HEK293 (cell line): Measurements from ENCODE around the gene ME2.
A peak's percentile ranks its signal among the peaks of the same experiment; 100 is the strongest.

Source experiments
- BCL11A ChIP-seq: fragments of 450-650 bp; formaldehyde crosslinking; IDR thresholded peaks from 2 replicates; pipeline ENCODE4 v1.5.1; 2016; ENCODE audit warnings: low read depth, missing biosample characterization, missing genetic modification characterization
- KLF16 ChIP-seq: fragments of 450-650 bp; formaldehyde crosslinking; IDR thresholded peaks from 2 replicates; pipeline ENCODE4 v1.5.1; 2017; ENCODE audit warnings: missing biosample characterization, missing genetic modification characterization
- SETDB1 ChIP-seq: IDR thresholded peaks from one replicate; pipeline ENCODE4 v1.6.1; 2017; ENCODE audit warnings: mild to moderate bottlenecking, low read length, moderate library complexity, mixed read lengths; ENCODE audit not compliant: insufficient read length
- ZEB2 ChIP-seq: fragments of 450-650 bp; formaldehyde crosslinking; IDR thresholded peaks from 2 replicates; pipeline ENCODE4 v1.5.1; 2016; ENCODE audit warnings: missing biosample characterization, missing genetic modification characterization
- ZFHX2 ChIP-seq: fragments of 450-650 bp; formaldehyde crosslinking; conservative IDR thresholded peaks from 2 replicates; pipeline ENCODE4 v1.5.1; 2016; ENCODE audit warnings: missing biosample characterization, missing genetic modification characterization
- ZFP37 ChIP-seq: fragments of 450-650 bp; formaldehyde crosslinking; IDR thresholded peaks from 2 replicates; pipeline ENCODE4 v1.5.1; 2016; ENCODE audit warnings: missing biosample characterization, missing genetic modification characterization
- ZNF146 ChIP-seq: fragments of 450-650 bp; formaldehyde crosslinking; IDR thresholded peaks from 2 replicates; pipeline ENCODE4 v1.5.1; 2016; ENCODE audit warnings: missing biosample characterization, missing genetic modification characterization
- ZNF155 ChIP-seq: fragments of 450-650 bp; formaldehyde crosslinking; IDR thresholded peaks from 2 replicates; pipeline ENCODE4 v1.5.1; 2016; ENCODE audit warnings: missing biosample characterization, missing genetic modification characterization
- ZNF175 ChIP-seq: fragments of 450-650 bp; formaldehyde crosslinking; IDR thresholded peaks from 2 replicates; pipeline ENCODE4 v1.5.1; 2016; ENCODE audit warnings: missing biosample characterization, missing genetic modification characterization
- ZNF324 ChIP-seq: fragments of 450-650 bp; formaldehyde crosslinking; IDR thresholded peaks from 2 replicates; pipeline ENCODE4 v1.5.1; 2016; ENCODE audit warnings: missing biosample characterization, missing genetic modification characterization
- ZNF335 ChIP-seq: fragments of 450-650 bp; formaldehyde crosslinking; conservative IDR thresholded peaks from 2 replicates; pipeline ENCODE4 v1.5.1; 2016; ENCODE audit warnings: missing biosample characterization, missing genetic modification characterization
- ZNF354C ChIP-seq: fragments of 450-650 bp; formaldehyde crosslinking; IDR thresholded peaks from 2 replicates; pipeline ENCODE4 v1.5.1; 2016; ENCODE audit warnings: missing biosample characterization, missing genetic modification characterization, low read depth, borderline replicate concordance
- ZNF37A ChIP-seq: fragments of 450-650 bp; IDR thresholded peaks from 2 replicates; pipeline ENCODE4 v1.5.1; 2018; ENCODE audit warnings: missing biosample characterization, missing genetic modification characterization
- ZNF530 ChIP-seq: fragments of 450-650 bp; formaldehyde crosslinking; IDR thresholded peaks from 2 replicates; pipeline ENCODE4 v1.5.1; 2016; ENCODE audit warnings: low read depth, missing biosample characterization, missing genetic modification characterization
- ZNF561 ChIP-seq: fragments of 450-650 bp; IDR thresholded peaks from 2 replicates; pipeline ENCODE4 v1.5.1; 2018; ENCODE audit warnings: missing biosample characterization, missing genetic modification characterization, borderline replicate concordance
- ZNF610 ChIP-seq: fragments of 450-650 bp; formaldehyde crosslinking; IDR thresholded peaks from 2 replicates; pipeline ENCODE4 v1.5.1; 2016; ENCODE audit warnings: missing biosample characterization, missing genetic modification characterization, borderline replicate concordance
- ZNF626 ChIP-seq: fragments of 450-650 bp; sonication (Bioruptor Pico); formaldehyde crosslinking; IDR thresholded peaks from 2 replicates; pipeline ENCODE4 v1.5.1; 2018; ENCODE audit warnings: missing biosample characterization, missing genetic modification characterization, inconsistent platforms
- ZNF701 ChIP-seq: fragments of 450-650 bp; formaldehyde crosslinking; IDR thresholded peaks from 2 replicates; pipeline ENCODE4 v1.5.1; 2016; ENCODE audit warnings: missing biosample characterization, missing genetic modification characterization
- ZNF76 ChIP-seq: fragments of 450-650 bp; formaldehyde crosslinking; IDR thresholded peaks from 2 replicates; pipeline ENCODE4; 2016; ENCODE audit warnings: low read depth, missing biosample characterization, missing genetic modification characterization, borderline replicate concordance
- ZNF776 ChIP-seq: fragments of 450-650 bp; formaldehyde crosslinking; IDR thresholded peaks from 2 replicates; pipeline ENCODE4 v1.5.0; 2017; ENCODE audit warnings: missing biosample characterization, missing genetic modification characterization, borderline replicate concordance
- ZNF777 ChIP-seq: fragments of 450-650 bp; formaldehyde crosslinking; IDR thresholded peaks from 2 replicates; pipeline ENCODE4 v1.5.1; 2017; ENCODE audit warnings: missing biosample characterization, missing genetic modification characterization, borderline replicate concordance
- ZNF791 ChIP-seq: fragments of 450-650 bp; formaldehyde crosslinking; IDR thresholded peaks from 2 replicates; pipeline ENCODE4 v1.5.1; 2016; ENCODE audit warnings: missing biosample characterization, missing genetic modification characterization
- ZNF837 ChIP-seq: fragments of 450-650 bp; formaldehyde crosslinking; IDR thresholded peaks from 2 replicates; pipeline ENCODE4 v1.5.1; 2016; ENCODE audit warnings: missing biosample characterization, missing genetic modification characterization
- ZXDB ChIP-seq: fragments of 450-650 bp; formaldehyde crosslinking; IDR thresholded peaks from 2 replicates; pipeline ENCODE4 v1.5.1; 2016; ENCODE audit warnings: missing biosample characterization, missing genetic modification characterization
- TF ChIP-seq, protein P1 (sequence below): fragments of 450-650 bp; formaldehyde crosslinking; IDR thresholded peaks from 2 replicates; pipeline ENCODE4 v1.5.1; 2016; ENCODE audit warnings: missing biosample characterization, missing genetic modification characterization
- TF ChIP-seq, protein P2 (sequence below): fragments of 450-650 bp; formaldehyde crosslinking; IDR thresholded peaks from 2 replicates; pipeline ENCODE4 v1.5.1; 2017; ENCODE audit warnings: missing biosample characterization, missing genetic modification characterization
- TF ChIP-seq, protein P3 (sequence below): fragments of 450-650 bp; formaldehyde crosslinking; IDR thresholded peaks from 2 replicates; pipeline ENCODE4 v1.5.1; 2017; ENCODE audit warnings: missing biosample characterization, missing genetic modification characterization

Gene ME2

DNA sequence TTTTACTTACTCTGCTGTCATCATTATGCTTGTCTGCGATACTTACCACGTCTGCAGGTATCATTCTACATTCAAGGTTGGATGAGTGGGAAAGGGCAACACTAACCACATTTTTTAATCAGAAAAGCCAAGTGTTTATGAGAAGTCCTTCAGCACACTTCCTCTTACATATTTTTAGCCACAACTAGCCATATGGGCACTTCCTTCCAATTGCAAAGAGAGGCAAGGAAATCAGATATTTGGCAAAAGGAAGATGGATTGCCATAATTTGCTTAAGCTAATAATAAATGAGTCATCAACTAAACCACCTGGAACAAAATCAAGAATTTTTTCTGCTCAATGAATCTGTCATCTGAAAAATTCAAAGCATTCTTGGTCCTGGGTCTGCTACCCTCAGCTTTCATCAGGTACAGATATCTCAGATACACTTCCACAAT lies 42.4 kb upstream of the ME2 start (continued):
- TF ChIP-seq ZXDB (tag by site-specific recombination): 0 out of 2 replicates have a peak, but pooled peaks have one; percentile 39
- no peak for TF ChIP-seq SETDB1
- TF ChIP-seq ZNF155 (tag by site-specific recombination): no peak
- no peak for TF ChIP-seq ZNF791 (tag by site-specific recombination)
- no peak for TF ChIP-seq ZNF335
- TF ChIP-seq ZNF561: no peak
- no peak for TF ChIP-seq ZNF146
- no peak for TF ChIP-seq ZNF701
- TF ChIP-seq, protein P1, sequence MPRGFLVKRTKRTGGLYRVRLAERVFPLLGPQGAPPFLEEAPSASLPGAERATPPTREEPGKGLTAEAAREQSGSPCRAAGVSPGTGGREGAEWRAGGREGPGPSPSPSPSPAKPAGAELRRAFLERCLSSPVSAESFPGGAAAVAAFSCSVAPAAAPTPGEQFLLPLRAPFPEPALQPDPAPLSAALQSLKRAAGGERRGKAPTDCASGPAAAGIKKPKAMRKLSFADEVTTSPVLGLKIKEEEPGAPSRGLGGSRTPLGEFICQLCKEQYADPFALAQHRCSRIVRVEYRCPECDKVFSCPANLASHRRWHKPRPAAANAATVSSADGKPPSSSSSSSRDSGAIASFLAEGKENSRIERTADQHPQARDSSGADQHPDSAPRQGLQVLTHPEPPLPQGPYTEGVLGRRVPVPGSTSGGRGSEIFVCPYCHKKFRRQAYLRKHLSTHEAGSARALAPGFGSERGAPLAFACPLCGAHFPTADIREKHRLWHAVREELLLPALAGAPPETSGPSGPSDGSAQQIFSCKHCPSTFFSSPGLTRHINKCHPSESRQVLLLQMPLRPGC: peak; percentile 77
- TF ChIP-seq ZNF530 (tag by site-specific recombination): no peak
- TF ChIP-seq ZNF354C (tag by site-specific recombination): no peak
- no peak for TF ChIP-seq ZNF776
- TF ChIP-seq ZEB2 (tag by site-specific recombination): 0 out of 2 replicates have a peak, but pooled peaks have one; percentile 43
- no peak for TF ChIP-seq ZNF175 (tag by site-specific recombination)
- TF ChIP-seq, protein P2, sequence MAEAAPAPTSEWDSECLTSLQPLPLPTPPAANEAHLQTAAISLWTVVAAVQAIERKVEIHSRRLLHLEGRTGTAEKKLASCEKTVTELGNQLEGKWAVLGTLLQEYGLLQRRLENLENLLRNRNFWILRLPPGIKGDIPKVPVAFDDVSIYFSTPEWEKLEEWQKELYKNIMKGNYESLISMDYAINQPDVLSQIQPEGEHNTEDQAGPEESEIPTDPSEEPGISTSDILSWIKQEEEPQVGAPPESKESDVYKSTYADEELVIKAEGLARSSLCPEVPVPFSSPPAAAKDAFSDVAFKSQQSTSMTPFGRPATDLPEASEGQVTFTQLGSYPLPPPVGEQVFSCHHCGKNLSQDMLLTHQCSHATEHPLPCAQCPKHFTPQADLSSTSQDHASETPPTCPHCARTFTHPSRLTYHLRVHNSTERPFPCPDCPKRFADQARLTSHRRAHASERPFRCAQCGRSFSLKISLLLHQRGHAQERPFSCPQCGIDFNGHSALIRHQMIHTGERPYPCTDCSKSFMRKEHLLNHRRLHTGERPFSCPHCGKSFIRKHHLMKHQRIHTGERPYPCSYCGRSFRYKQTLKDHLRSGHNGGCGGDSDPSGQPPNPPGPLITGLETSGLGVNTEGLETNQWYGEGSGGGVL (tag by site-specific recombination): no peak
- 0 out of 2 replicates have a peak, but pooled peaks have one; percentile 20 for TF ChIP-seq ZNF76
- no peak for TF ChIP-seq ZNF610
- TF ChIP-seq ZNF837 (tag by site-specific recombination): no peak
- TF ChIP-seq KLF16 (tag by site-specific recombination): no peak
- TF ChIP-seq, protein P3, sequence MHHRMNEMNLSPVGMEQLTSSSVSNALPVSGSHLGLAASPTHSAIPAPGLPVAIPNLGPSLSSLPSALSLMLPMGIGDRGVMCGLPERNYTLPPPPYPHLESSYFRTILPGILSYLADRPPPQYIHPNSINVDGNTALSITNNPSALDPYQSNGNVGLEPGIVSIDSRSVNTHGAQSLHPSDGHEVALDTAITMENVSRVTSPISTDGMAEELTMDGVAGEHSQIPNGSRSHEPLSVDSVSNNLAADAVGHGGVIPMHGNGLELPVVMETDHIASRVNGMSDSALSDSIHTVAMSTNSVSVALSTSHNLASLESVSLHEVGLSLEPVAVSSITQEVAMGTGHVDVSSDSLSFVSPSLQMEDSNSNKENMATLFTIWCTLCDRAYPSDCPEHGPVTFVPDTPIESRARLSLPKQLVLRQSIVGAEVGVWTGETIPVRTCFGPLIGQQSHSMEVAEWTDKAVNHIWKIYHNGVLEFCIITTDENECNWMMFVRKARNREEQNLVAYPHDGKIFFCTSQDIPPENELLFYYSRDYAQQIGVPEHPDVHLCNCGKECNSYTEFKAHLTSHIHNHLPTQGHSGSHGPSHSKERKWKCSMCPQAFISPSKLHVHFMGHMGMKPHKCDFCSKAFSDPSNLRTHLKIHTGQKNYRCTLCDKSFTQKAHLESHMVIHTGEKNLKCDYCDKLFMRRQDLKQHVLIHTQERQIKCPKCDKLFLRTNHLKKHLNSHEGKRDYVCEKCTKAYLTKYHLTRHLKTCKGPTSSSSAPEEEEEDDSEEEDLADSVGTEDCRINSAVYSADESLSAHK (tag by site-specific recombination): no peak
- TF ChIP-seq ZFP37 (tag by site-specific recombination): no peak
- TF ChIP-seq BCL11A: no peak
- 0 out of 2 replicates have a peak, but pooled peaks have one; percentile 31 for TF ChIP-seq ZNF324 (tag by site-specific recombination)
- no peak for TF ChIP-seq ZNF626 (tag by site-specific recombination)
- TF ChIP-seq ZFHX2 (tag by site-specific recombination): no peak
- no peak for TF ChIP-seq ZNF37A
- TF ChIP-seq ZNF777 (tag by site-specific recombination): no peak
